NT2/D1 (cell line): ENCODE data around the gene TMEM52.

Source experiments
- SUZ12 ChIP-seq: IDR thresholded peaks from 2 replicates; pipeline ENCODE4 v1.6.1; 2011; ENCODE audit not compliant: insufficient read length, insufficient read depth; ENCODE audit errors: extremely low read depth
- ZNF274 ChIP-seq: IDR thresholded peaks from 2 replicates; pipeline ENCODE4 v1.6.1; 2011; ENCODE audit warnings: mild to moderate bottlenecking, low read depth, low read length

- TF ChIP-seq ZNF274, result no peak
- TF ChIP-seq SUZ12, result no peak
Measured at GRCh38 chr1:1895456-1896336, 23.4 kb downstream of the TMEM52 start.
